ENCODE measurements around the gene RPS6KA5.
"Not testable (repeated sequence)": the region's sequence is repeated elsewhere in the genome, so short reads cannot be mapped to it uniquely, and the experiment has no call there.

Gene RPS6KA5

DNA sequence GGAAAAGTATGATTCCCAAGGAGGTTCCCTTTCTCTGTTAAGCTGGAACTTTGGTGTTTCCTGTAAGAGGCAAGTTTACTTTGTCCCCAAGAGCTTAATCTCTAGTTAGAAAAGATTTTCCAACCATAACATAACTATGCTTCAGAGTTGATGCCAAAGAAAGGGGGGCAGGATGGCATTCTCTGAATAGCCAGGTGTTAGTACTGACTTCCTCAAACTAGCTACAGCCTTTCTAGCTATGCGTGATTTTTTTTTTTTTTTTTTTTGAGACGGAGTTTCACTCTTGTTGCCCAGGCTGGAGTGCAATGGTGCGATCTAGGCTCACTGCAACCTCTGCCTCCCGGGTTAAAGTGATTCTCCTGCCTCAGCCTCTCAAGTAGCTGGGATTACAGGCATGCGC is 204.3 kb downstream of the RPS6KA5 start:
- DNase-seq, result not testable (repeated sequence)

DNA sequence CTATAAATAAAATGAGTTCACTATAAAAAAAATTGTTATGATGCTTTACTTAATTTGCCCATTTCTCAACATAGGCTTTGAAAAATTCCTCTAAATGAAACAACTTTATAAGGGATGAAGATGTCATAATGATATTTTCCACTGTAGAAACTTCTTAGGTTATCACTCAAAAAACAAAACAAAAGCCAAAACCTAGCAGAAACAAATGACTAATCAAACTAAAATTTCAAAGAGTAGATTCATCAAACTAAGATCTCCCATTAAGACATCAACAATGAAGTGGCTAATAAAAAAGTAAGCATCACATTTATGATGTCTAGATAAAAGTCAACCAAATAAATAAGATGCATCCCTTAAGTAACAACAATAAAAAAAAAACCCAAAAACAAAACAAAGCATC is 207.3 kb downstream of the RPS6KA5 start:
- no peak for DNase-seq

DNA sequence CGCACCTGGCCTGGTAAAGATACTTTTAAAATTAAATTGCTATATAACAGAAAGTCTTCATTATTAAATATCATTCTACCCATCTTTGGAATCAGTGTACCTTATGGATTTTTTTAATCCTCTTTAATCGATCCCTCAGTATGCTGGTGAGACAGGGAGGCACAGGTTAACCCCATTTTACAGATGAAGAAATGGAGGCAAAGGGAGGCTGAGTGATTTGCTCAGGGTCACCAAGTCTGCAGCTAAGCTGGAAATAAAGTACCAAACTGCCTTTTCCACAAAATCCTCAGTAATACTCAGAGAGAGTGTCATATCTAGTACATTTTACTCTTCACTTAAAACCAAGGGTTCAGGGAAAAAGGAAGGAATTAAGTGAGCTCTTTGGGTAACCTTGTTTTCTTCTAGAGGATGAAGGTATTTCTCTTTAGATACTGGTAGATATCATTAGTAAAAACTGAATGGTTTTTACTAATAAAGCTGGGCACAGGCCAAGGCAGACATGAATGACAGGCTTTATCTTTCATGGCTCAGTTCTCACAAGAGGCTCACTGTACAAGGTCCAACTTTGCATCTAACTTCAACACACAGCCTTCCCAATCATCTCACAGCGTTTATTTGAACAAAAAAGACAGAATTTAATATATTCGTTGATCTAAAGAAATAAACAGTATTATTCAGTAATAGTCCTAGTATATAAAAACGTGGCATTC is 209.0 kb downstream of the RPS6KA5 start:
- no peak for DNase-seq

DNA sequence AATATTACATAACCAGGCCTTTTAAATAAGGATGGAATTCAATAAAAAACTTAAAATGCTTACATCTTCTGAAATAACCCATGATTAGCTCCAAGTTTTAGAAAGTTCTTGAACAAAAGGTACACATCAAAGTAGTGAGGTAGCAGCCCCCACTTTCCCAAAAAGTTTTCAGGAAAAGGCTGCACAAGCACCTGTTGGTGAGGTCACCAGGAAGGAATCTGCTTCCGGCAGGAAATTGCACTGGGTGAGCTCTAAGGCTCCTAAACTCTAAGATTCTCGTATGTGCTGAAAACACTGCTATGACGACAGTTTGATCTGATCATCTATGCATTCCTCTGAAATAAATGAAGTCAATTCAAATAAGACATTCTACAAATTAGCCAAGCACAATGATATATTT is 210.0 kb downstream of the RPS6KA5 start:
- no peak for DNase-seq

DNA sequence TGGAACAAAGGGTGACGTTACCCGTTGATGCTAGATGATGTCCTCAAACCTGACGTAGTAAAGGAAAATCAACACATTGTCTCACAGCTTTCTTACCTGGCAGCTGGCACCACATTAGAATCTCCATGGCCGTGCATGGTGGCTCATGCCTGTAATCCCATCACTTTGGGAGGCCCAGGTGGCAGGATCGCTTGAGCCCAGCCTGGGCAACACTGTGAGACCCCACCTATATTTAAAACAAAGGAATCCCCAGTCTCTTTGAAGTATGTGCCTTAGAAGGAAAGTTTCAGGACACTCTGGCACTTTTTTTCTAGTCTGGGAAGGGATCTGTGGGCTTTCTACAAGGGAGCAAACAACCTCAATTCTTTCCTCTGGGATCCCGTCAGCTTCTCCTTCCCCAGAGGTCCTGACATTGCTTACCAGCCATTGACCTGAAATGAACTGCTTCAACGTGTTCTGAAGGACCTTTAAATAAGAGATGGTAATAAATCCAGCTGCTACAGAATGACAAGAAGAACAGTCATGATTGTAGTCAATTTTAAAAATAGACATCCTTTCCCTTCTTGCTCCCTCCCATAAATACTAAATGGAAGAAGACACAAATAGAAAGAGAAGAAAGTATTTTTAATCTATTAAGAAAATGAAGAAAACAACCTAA is 210.5 kb downstream of the RPS6KA5 start:
- no peak for DNase-seq

DNA sequence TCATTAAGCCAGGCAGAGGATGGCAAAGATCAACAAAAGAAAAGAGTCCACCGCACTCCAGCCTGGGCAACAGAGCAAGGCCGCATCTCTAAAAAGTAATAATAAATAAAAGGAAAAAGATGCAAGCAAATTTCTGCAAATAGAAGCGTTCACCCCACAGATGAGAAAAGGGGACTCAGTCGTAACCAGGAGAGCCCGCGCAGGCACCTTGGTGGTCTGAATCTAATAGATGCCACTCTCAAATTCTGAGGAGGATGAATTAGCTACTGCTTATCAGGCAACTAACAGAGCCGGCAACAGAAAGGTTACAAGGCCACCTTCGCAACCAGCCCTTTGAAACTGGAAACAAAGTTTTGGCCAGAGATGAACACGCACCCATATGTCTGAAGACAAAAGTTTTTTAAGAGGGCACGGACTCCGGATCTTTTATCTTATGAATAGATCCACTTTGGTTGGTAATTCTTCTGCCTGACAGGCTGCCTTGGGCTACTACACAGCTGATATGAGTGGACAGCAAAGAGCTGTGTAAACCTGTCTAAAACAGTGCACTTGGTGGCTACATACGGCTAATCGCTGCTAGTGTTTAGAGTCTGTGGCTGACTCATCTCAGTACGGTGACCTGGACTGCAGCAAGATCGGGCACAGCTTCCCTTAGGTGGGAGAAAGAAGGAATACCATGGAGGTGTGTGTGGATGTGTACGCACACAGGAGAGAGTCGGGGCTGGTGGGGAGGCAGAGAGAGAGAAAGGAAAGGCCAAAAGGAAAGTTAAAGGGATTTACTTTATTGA is 211.3 kb downstream of the RPS6KA5 start:
- DNase-seq, result no peak

DNA sequence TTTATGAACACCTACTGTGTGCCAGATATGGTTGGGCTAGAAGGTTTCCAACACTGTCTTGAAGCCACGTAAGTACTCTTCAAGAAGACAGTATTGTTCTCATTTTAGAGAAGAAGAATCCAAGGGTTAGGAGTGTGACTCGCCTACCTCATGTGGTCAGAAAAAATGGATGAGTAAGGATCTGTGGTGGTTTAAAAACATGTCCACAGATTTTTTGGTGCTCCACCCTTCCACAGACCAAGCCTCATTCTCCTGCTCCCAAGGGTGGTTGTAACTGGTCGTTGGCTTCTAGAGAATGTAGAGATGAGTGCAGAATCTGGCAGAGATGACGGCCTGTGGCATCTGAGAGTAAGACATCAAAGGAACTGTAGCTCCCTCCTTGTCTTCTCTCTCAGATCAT is 213.9 kb downstream of the RPS6KA5 start:
- DNase-seq, result no peak

DNA sequence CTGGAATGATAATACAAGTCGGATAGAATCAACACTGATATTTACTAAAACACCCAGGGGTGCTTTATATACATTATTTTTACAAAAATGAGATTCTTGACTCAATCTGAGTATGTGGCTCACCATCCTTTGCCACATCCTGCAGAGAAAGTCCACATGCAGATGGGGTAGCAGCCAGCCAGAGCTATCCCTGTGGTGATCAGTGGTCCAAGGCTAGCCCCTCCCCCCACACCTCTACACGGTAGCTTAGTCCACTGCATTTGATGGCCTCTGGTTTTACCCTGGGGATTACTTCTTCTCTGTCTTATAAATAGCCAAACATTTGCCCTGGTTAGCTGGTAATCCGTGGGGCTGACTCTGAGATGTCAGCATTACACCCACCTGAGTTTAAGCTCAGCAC is 216.1 kb downstream of the RPS6KA5 start:
- DNase-seq, result no peak

DNA sequence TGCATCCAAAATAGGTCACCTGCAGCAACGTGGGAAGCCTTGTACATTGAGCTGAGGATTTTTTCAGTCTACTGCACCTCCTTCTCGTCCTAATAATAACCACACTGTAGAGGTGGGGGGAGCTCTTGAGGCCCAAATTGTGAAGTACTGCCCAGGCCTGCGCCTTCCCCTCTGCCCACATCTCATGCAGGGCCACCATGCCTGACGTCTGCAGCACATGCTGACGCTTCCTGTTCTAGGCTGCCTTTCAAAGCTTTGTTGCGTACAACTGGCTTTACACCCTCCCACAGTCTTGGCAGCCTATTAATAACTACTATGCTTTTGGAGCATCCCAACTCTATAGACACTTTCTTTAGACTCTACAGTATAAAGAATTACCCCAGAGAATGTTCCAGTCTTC is 217.7 kb downstream of the RPS6KA5 start:
- DNase-seq, result no peak

DNA sequence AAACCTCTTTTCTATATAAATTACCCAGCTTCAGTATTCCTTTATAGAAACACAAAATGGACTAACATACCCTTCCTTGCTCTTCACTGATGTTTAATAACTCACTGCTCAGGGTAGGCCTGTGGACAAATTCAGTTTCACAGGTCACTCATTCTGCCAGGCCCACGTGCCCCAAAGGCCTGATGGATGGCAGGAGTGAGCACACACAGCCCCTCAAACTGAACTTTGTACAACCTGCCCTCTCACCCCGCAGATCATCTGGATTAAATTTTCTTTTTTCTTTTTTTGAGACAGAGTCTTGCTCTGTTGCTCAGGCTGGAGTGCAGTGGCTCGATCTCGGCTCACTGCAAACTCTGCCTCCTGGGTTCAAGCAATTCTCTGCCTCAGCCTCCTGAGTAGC is 219.8 kb downstream of the RPS6KA5 start:
- DNase-seq, result not testable (repeated sequence)

DNA sequence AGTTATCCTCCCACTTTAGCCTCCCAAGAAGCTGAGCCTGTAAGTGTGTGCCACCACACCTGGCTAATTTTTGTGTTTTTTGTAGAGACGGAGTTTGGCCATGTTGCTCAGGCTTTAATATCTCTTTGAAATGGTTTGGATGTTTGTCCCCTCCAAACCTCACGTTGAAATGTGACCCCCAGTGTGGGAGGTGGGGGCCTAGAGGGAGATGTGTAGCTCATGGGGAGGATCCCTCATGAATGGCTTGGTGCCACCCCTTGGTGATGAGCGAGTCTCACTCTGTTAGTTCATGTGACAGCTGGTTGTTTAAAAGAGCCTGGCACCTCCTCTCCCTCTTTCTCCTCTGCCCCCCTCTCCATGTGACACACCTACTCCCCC is 220.6 kb downstream of the RPS6KA5 start:
- no peak for DNase-seq

DNA sequence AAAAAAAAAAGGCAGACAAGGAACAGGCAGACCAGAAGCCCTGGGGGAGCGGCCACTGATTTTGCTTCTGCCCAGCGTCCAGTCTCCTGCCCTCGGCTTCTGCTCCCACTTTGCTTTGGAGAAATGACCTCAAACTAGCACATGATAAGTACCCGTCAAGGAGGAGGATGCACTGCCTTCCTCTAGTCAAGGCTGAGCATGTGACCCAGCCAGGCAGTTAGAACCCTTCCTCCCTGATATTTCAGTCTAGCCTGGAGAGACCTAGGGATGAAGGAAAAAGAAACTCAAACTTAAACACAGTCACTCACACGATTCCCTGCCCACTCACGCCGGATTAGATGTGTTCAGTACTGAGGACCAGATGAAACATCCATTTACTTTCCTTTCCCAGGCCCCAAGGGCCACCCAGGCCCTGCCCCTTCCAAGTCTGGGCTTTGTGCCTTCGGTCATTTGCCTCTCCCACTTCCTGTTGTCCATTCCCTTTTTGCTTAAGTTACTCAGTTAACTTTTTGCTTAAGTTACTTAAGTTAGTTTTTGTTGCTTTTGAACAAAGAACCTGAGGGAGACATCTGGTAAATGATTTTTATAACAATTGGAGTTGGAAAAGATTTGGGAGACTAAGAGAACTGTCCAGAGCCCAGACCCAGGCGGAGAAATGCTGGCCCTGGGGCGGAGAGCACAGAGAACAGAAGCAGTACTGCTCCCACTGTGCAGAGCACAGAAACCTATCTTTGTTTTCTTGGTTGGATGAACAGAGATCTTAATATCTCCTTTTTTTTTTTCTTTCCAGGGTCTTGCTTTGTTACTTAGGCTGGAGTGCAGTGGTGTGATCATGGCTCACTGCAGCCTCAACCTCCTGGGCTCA is 221.2 kb downstream of the RPS6KA5 start:
- no peak for DNase-seq

DNA sequence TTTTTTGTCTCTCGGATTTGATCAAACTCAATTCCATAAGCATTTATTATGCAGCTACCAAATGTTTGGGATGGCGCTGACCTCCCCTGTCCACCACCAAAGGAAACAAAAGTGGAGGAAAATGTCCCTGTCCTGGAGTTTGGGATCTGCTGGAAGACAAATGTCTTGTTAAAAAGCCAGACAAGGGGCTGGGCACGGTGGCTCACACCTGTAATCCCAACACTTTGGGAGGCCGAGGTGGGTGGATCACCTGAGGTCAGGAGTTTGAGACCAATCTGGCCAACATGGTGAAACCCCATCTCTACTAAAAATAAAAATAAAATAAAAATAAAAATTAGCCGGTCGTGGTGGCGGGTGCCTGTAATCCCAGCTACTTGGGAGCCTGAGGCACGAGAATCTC is 221.9 kb downstream of the RPS6KA5 start:
- DNase-seq, result not testable (repeated sequence)

DNA sequence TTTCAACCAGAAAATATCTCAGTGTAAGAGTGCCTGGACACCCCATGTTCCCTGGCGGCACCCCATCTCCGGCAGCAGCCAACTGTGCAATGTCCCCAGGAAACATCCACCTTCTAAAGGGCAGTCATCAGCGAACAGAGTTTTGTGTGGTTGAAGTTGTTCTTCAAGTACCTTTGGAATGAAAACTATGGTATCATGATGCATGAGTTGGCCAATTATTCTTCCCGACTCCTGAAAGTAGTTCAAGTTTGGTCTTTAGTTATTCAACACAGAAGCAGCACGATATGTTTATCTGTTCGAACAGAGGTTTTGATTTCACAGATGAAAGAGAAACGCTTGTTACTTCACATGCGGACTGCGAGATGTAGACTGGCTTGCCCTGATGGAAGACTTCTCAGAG is 223.1 kb downstream of the RPS6KA5 start:
- no peak for DNase-seq

DNA sequence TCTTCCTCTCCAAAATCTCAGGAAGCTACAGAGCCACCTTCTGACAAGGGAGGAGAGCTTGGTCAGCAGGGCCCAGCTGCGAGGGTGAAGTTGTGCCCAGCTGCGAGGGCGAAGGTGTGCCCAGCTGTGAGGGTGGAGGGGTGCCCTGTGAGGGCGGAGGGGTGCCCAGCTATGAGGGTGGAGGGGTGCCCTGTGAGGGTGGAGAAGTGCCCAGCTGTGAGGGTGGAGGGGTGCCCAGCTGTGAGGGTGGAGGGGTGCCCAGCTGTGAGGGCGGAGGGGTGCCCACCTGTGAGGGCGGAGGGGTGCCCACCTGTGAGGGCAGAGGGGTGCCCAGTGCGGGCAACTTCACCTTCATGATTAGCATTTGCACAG is 223.8 kb downstream of the RPS6KA5 start:
- no peak for DNase-seq

DNA sequence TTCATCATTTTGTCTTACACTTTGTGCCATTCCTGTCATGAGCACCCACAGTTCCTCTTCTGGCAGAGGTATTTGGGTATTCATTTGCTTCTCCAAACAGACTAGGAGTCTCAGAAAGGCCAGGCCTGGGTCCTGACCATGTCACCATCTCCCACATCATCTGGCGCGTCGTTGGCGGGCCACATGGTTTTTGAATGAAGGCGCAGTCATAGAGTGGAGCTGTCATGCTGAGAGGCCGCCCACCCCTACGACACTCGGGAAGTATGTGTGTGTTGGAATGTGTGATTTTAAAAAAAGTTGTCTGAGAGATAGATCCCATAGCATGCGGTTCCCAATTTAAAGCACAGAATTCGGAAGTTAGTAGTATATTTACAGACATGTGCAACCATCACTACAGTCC is 228.6 kb downstream of the RPS6KA5 start:
- no peak for DNase-seq

DNA sequence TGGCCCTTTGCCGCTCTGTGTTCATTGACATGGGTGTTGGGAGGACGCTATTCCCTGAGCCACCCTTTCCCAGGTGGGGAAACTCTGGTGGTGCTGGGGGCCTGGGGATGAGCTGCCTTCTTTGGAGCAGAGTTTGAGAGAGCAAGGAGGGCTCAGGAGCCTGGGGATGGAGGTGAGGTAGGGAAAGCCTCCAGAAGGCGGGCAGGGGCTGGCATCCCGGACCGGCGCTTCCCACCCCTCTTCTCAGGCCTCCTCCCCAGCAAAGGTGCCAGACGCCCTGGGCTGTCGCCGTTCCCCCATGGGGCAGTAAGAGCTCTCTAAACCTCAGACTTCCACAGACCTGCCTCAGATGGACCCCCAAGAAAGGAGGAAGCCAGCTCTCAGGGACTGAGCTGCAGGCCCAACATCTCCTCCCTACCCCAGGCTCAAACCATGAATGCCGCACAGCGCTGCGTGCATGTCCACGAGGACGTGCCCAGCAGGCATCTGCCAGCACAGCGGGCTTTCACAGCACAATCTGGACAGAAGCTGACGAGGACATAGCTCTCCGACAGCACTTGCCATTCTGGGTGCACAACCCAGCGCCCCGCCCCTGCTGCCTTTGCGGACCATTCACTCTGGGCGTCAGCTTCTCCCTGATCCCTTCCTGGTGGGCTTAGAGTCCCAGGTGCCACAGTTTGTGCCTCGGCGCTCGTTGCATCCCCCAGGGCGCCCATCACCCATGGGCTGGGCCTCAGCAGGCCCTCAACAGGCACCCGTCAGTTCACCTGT is 229.3 kb downstream of the RPS6KA5 start:
- no peak for DNase-seq

DNA sequence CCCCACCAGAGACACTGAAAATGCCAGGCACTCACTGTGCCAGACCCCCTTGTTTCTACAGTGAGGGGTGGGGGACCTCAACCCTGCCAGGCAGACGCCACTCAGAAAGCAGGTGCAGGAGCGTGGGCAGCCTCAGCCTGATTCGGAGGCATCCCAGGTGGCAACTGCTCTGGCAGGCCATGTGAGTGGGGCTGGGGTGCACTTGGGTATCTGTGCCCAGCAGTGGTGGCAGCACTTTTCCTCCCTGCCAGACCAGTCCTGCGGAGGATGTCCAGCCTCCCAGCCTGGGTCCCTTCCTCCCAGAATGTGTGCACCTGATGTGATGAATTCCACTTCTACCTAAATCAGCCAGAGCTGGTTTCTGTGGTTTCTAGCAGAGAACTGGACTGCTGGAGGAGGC is 230.8 kb downstream of the RPS6KA5 start:
- DNase-seq, result no peak

DNA sequence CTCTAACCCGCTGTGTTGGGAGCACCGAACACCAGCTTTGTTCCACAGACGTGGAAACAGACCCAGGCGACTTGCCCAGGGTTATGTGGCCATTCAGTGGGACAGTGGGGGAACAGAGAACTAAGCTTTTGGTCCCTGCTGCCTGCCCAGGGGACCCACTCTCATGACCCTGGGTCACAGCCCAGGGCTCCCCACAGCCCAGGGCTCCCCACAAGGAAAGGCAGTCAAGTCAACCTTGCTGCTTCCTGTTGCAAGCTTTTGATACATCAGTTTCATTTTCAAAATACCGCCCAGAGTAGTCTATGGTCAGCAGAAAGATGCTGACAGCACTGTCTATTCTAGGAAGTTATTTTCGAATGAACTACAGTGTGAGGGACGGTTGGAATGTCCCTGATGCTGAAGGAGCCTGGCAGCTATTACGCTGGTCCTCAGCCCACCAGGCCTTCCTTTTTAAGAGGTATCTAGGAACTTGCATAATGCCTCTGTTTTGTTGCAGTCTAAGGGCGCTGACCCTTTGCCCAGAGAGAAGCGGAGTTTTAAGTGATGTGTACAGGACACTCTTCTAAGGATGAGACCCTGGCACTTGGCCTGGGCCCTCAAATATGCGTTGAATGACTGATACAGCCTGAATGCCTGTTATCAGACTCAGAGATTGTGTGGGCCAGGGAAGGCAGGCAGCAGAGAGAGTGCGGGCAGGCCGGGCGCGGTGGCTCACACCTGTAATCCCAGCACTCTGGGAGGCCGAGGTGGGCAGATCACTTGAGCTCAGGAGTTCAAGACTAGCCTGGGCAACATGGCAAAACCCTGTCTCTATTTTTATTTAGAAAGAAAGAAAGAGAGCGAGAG is 231.6 kb downstream of the RPS6KA5 start:
- no peak for DNase-seq

DNA sequence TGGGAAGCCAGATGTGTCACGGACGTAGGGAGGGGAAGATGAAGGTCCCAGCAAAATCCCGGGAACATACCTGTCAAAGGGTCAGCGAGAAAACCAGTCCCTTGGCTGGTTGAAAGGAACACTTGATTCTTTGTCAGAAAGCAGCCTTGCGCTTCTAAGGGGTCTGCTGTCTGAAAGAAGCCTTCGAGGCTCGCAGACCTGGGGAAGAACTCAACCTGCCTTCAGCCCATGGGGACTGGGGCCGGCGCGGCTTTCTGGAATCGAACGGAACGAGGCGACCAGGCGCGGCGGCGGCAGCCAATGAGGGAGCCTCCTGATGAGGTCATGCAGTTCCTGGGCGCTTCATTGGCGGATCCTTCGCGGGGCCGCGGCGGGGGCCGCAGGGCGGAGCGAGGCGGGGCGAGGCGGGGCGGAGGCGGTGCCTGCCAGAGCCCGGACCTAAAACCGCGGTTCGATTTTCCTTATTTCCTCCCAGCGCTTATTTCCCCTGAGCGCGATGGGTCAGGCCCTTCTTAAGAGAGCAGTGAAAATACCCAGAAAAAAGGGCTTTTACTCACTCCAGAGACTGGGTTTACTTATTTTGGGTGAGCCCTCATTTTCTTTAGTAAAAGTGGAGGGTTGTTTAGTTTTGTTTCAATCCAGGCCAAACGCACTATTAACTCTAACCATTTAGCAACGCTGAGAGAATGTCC is 232.4 kb downstream of the RPS6KA5 start:
- DNase-seq, result peak; percentile 67

DNA sequence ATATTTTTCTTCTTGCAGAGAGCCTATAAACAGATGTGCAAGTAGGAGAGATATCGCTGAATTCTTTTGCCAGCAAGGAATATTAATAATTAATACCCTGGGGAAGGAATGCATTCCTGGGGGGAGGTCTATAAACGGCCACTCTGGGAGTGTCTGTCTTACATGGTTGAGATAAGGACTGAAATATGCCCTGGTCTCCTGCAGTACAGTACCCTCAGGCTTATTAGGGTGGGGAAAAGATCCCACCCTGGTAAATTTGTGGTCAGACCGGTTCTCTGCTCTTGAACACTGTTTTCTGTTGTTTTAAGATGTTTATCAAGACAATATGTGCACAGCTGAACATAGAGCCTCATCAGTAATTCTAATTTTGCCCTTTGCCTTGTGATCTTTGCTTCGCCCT is 236.9 kb downstream of the RPS6KA5 start:
- not testable (repeated sequence) for DNase-seq
